Upper lobe of left lung (tissue), 4 donors: ENCODE data around the gene CEP192.

Source experiments
- CTCF ChIP-seq, 6 experiments: fragments of 450-650 bp in 4 of 6; fragments of 200-600 bp in 2 of 6; sonication (generic) in 2 of 6; IDR thresholded peaks; one replicate each; pipeline ENCODE4 v1.5.1; 2016 to 2019; ENCODE audit warnings: antibody characterized with exemption in 6 of 6
- EP300 ChIP-seq, 4 donors: sonication (generic); formaldehyde crosslinking; IDR thresholded peaks; one replicate each; pipeline ENCODE4 v1.5.1; 2017; ENCODE audit warnings: antibody characterized with exemption in 4 of 4, control low read depth in 2 of 4
- POLR2A ChIP-seq, 4 donors: fragments of 450-650 bp; IDR thresholded peaks; one replicate each; pipeline ENCODE4 v1.5.1; 2016 to 2017; ENCODE audit warnings: antibody characterized with exemption in 4 of 4, mild to moderate bottlenecking in 2 of 4
- POLR2AphosphoS5 ChIP-seq, 2 donors: sonication (generic); formaldehyde crosslinking; IDR thresholded peaks; one replicate each; pipeline ENCODE4 v1.5.1; 2017; ENCODE audit warnings: antibody characterized with exemption in 2 of 2

- TF ChIP-seq POLR2AphosphoS5 (IDR thresholded peaks at IDR 0.05) (no peak), CTCF (IDR thresholded peaks at IDR 0.05) (no peak), POLR2A (IDR thresholded peaks at IDR 0.05) (no peak), EP300 (IDR thresholded peaks at IDR 0.05) (no peak)
These were observed 134.0 kb downstream of the CEP192 start for GRCh38 chr18:13125191-13125590.
